ENCODE measurements around the gene ASTN1.

DNA sequence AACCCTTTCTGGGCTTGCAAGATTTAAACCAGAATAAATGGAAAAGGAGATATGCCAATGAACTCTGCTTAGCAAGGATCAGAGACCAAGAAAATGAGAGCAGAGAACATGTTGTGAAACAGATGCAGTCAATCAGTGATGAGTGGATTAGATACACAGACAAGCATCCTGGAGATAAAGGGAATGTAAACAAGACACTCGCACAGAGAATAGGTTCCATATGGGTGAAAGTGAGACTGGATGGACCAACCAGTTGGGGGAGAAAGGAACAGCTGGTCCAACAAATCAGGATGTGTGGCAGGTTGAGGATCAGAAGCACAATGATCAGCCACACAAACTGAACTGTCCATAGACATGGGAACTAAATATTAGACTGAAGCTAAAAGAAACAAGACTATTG lies 338.2 kb downstream of the ASTN1 start:
- TF ChIP-seq POLR2A (IDR thresholded peaks at IDR 0.05) = no peak
- TF ChIP-seq CTCF (IDR thresholded peaks at IDR 0.05) = no peak
- no peak for TF ChIP-seq POLR2AphosphoS5 (IDR thresholded peaks at IDR 0.05)
